Liver (tissue), 9 donors: Measurements from ENCODE around the gene KCNC4. TPM values are rescaled to one million over a fixed set of nuclear protein-coding genes. Genes with fewer than 3 reads are reported as not detected.

Experiments
- DNase-seq: peaks from one replicate; pipeline ENCODE4 v3.0.0-alpha.2; 2017; ENCODE audit warnings: low spot score
- H3K27ac ChIP-seq, 2 donors: one replicate each; pipeline ENCODE4 v1.7.0; 2013; ENCODE audit warnings: inconsistent platforms in 2 of 2, low read length in 2 of 2, control low read depth in 1 of 2, low read depth in 1 of 2, mild to moderate bottlenecking in 1 of 2
- H3K27me3 ChIP-seq, 4 donors: one replicate each; pipeline versions ENCODE4 v1.6.1 to v1.7.0; 2013; ENCODE audit warnings: low read length in 3 of 4, inconsistent platforms in 1 of 4, mild to moderate bottlenecking in 1 of 4, moderate library complexity in 1 of 4; ENCODE audit not compliant: control insufficient read depth in 4 of 4, insufficient read depth in 4 of 4
- H3K36me3 ChIP-seq, 4 donors: one replicate each; pipeline versions ENCODE4 v1.6.1 to v1.7.0; 2013; ENCODE audit warnings: low read length in 3 of 4, mild to moderate bottlenecking in 3 of 4, low read depth in 1 of 4, moderate library complexity in 1 of 4; ENCODE audit not compliant: control insufficient read depth in 4 of 4, insufficient read depth in 3 of 4
- H3K4me1 ChIP-seq, 4 donors: one replicate each; pipeline versions ENCODE4 v1.6.1 to v1.7.0; 2013; ENCODE audit warnings: low read length in 3 of 4, mild to moderate bottlenecking in 3 of 4, moderate library complexity in 1 of 4; ENCODE audit not compliant: control insufficient read depth in 4 of 4, insufficient read depth in 4 of 4
- H3K4me3 ChIP-seq, 3 donors: one replicate each; pipeline versions ENCODE4 v1.6.1 to v1.7.0; 2013; ENCODE audit warnings: low read length in 3 of 3, control low read depth in 1 of 3, low read depth in 1 of 3, mild to moderate bottlenecking in 1 of 3
- H3K9ac ChIP-seq, 2 donors: one replicate each; pipeline ENCODE4 v1.7.0; 2013; ENCODE audit warnings: low read length in 2 of 2, mild to moderate bottlenecking in 2 of 2, moderate library complexity in 2 of 2, control low read depth in 1 of 2, low read depth in 1 of 2
- H3K9me3 ChIP-seq, 4 donors: one replicate each; pipeline versions ENCODE4 v1.6.1 to v1.7.0; 2013; ENCODE audit warnings: low read length in 3 of 4; ENCODE audit not compliant: control insufficient read depth in 4 of 4
- ATF3 ChIP-seq: IDR thresholded peaks from 2 replicates; pipeline ENCODE4 v1.6.1; 2016; ENCODE audit warnings: antibody characterized with exemption
- CTCF ChIP-seq: fragments of 150-350 bp; IDR thresholded peaks from 2 replicates; pipeline ENCODE4 v1.5.1; 2017; ENCODE audit warnings: improper control_type of control experiment, low read depth, low read length; ENCODE audit not compliant: missing input control
- EGR1 ChIP-seq, 2 donors: IDR thresholded peaks; 2 replicates each; pipeline ENCODE4 v1.6.1; 2016 to 2018; ENCODE audit warnings: antibody characterized with exemption in 2 of 2, low read depth in 2 of 2
- FOXA1 ChIP-seq: IDR thresholded peaks from 2 replicates; pipeline ENCODE4 v1.6.1; 2016; ENCODE audit warnings: antibody characterized with exemption
- FOXA2 ChIP-seq: IDR thresholded peaks from 2 replicates; pipeline ENCODE4 v1.6.1; 2016; ENCODE audit warnings: antibody characterized with exemption
- GABPA ChIP-seq, 2 donors: IDR thresholded peaks in 1 of 2; conservative IDR thresholded peaks in 1 of 2; 2 replicates each; pipeline ENCODE4 v1.6.1; 2016; ENCODE audit warnings: antibody characterized with exemption in 2 of 2, mild to moderate bottlenecking in 1 of 2, moderate library complexity in 1 of 2
- HNF4A ChIP-seq, 2 donors: conservative IDR thresholded peaks; 2 replicates each; pipeline ENCODE4 v1.6.1; 2016; ENCODE audit warnings: antibody characterized with exemption in 2 of 2, mild to moderate bottlenecking in 2 of 2
- HNF4G ChIP-seq: IDR thresholded peaks from 2 replicates; pipeline ENCODE4 v1.6.1; 2016; ENCODE audit warnings: antibody characterized with exemption
- JUND ChIP-seq, 2 donors: IDR thresholded peaks; 2 replicates each; pipeline ENCODE4 v1.6.1; 2016; ENCODE audit warnings: antibody characterized with exemption in 2 of 2
- MAX ChIP-seq: IDR thresholded peaks from 2 replicates; pipeline ENCODE4 v1.6.1; 2016; ENCODE audit warnings: antibody characterized with exemption
- NR2F2 ChIP-seq: IDR thresholded peaks from 2 replicates; pipeline ENCODE4 v1.6.1; 2016; ENCODE audit warnings: antibody characterized with exemption
- RAD21 ChIP-seq, 2 donors: IDR thresholded peaks; 2 replicates each; pipeline ENCODE4 v1.6.1; 2016; ENCODE audit warnings: antibody characterized with exemption in 2 of 2, mild to moderate bottlenecking in 2 of 2
- REST ChIP-seq: IDR thresholded peaks from 2 replicates; pipeline ENCODE4 v1.6.1; 2016; ENCODE audit warnings: antibody characterized with exemption, mild to moderate bottlenecking
- RXRA ChIP-seq, 2 donors: IDR thresholded peaks; 2 replicates each; pipeline ENCODE4 v1.6.1; 2017 to 2018; ENCODE audit warnings: antibody characterized with exemption in 2 of 2, mild to moderate bottlenecking in 1 of 2
- SP1 ChIP-seq: IDR thresholded peaks from 2 replicates; pipeline ENCODE4 v1.6.1; 2018; ENCODE audit warnings: antibody characterized with exemption, mild to moderate bottlenecking
- TAF1 ChIP-seq: conservative IDR thresholded peaks from 2 replicates; pipeline ENCODE4 v1.6.1; 2016; ENCODE audit warnings: antibody characterized with exemption, mild to moderate bottlenecking
- YY1 ChIP-seq: IDR thresholded peaks from 2 replicates; pipeline ENCODE4 v1.6.1; 2016; ENCODE audit warnings: antibody characterized with exemption, mild to moderate bottlenecking
- ZBTB33 ChIP-seq: IDR thresholded peaks from 2 replicates; pipeline ENCODE4 v1.6.1; 2016; ENCODE audit warnings: antibody characterized with exemption
- WGBS: extraction: QIAGEN DNeasy Blood & Tissue Kit; methylation state at CpG from one replicate; pipeline ENCODE4 v1.1.7; 2013; 5-methylcytosine and 5-hydroxymethylcytosine counted together
- polyA plus RNA-seq, 2 donors: library from polyadenylated mRNA; stranded (reverse) in 1 of 2; unstranded in 1 of 2; fragments of 200-250 nt in 1 of 2; fragments of >200 nt in 1 of 2; fragmentation: Nextera tagmentation in 1 of 2; extraction: Ambion mirVana in 1 of 2; gene quantifications; one replicate each; pipeline versions ENCODE4 v1.2.1 to v1.2.3, GENCODE V29; 2013 to 2015
- total RNA-seq, 2 donors: library from RNA; depleted of rRNA; stranded (reverse); fragments of >200 nt; gene quantifications; one replicate each; pipeline ENCODE4 v1.2.3, GENCODE V29; 2014
- donor health status: healthy.
- donor health status: healthy.
- donor health status: healthy.
- donor health status: healthy.
- donor health status: healthy.

KCNC4 gene
- total and polyA plus RNA-seq, 4 donors: 0.46 to 2.5 (median 1.5) TPM

GRCh38 chr1:110188035-110188618 is 22.0 kb upstream of the KCNC4 start:
- no peak for DNase-seq
- Histone ChIP-seq H3K9ac (no peak overlapping the region), H3K4me3 (no peak overlapping the region), H3K9me3 (no peaks in the 10 kb centered on the region), H3K4me1 (peaks cover 0 to 4% (median 3%) of the 10 kb centered on the region in 4 donors), H3K27ac (no peak overlapping the region), H3K36me3 (no peaks in the 10 kb centered on the region), H3K27me3 (peaks cover 0 to 4% (median 0%) of the 10 kb centered on the region in 4 donors)
- WGBS: 68% methylated on average over 6 of the region's 6 CpGs
- TF ChIP-seq GABPA (IDR thresholded peaks at IDR 0.05 in 1 of 2, conservative IDR thresholded peaks at IDR 0.05 in 1 of 2) (no peak), REST (no peak), YY1 (no peak), RAD21 (IDR thresholded peaks at IDR 0.05) (no peak), NR2F2 (no peak), FOXA1 (no peak), JUND (IDR thresholded peaks at IDR 0.05) (no peak), FOXA2 (no peak), CTCF (no peak), MAX (no peak), EGR1 (IDR thresholded peaks at IDR 0.05; ENCODE audit: low read depth in 2 of 2) (no peak), SP1 (no peak), HNF4A (conservative IDR thresholded peaks at IDR 0.05) (no peak), TAF1 (no peak), ATF3 (no peak), ZBTB33 (no peak), HNF4G (no peak), RXRA (IDR thresholded peaks at IDR 0.05) (no peak)
